Stimulated activated naive CD8-positive, alpha-beta T cell treated with anti-CD3 and anti-CD28 coated beads, Interleukin-15, amount 100 ng/mL, for 72 hours (primary cell): Measurements from ENCODE around the gene C2orf49.
A peak's percentile ranks its signal among the peaks of the same experiment; 100 is the strongest.

Experiments
- ATAC-seq: fragments of 150-1000 bp; cut with Tn5 transposase; 2 replicates; pipeline ENCODE4 v1.10.0; 2021; ENCODE audit warnings: mild to moderate bottlenecking, moderate library complexity
- DNase-seq, 2 donors: peaks; one replicate each; pipeline ENCODE4 v3.0.0; 2021 to 2022
- H3K27ac Mint-ChIP-seq, 2 donors: one replicate each; pipeline ENCODE4 v1.8.0; 2022; ENCODE audit warnings: mild to moderate bottlenecking in 2 of 2, mixed read lengths in 2 of 2, moderate library complexity in 2 of 2
- H3K27me3 Mint-ChIP-seq: one replicate; pipeline ENCODE4 v1.8.0; 2022; ENCODE audit warnings: mixed read lengths
- H3K4me1 Mint-ChIP-seq: one replicate; pipeline ENCODE4 v1.8.0; 2022; ENCODE audit warnings: mild to moderate bottlenecking, mixed read lengths
- H3K4me3 Mint-ChIP-seq, 2 donors: one replicate each; pipeline ENCODE4 v1.8.0; 2022; ENCODE audit warnings: mild to moderate bottlenecking in 2 of 2, mixed read lengths in 2 of 2, moderate library complexity in 1 of 2
- H3K9me3 Mint-ChIP-seq, 2 donors: one replicate each; pipeline ENCODE4 v1.8.0; 2022; ENCODE audit warnings: mixed read lengths in 2 of 2

C2orf49 gene

GRCh38 chr2:105368759-105369408, 31.5 kb downstream of the C2orf49 start:
- ATAC-seq (no peak), DNase-seq (no peak)
- H3K4me1 Mint-ChIP-seq: peaks cover 12% of the 10 kb centered on the region
- H3K9me3 Mint-ChIP-seq: no peaks in the 10 kb centered on the region
- H3K4me3 Mint-ChIP-seq: no peak overlapping the region
- peaks cover 9% of the 10 kb centered on the region for H3K27me3 Mint-ChIP-seq
- no peak overlapping the region for H3K27ac Mint-ChIP-seq

GRCh38 chr2:105369777-105370690, 32.7 kb downstream of the C2orf49 start:
- ATAC-seq: peak; percentile 98
- H3K27ac Mint-ChIP-seq: peak overlapping the region in 1 of 2 donors; percentile 10
- H3K4me1 Mint-ChIP-seq: peaks cover 12% of the 10 kb centered on the region
- DNase-seq: peak; percentile 77 to 85
- H3K27me3 Mint-ChIP-seq: peaks cover 9% of the 10 kb centered on the region
- no peaks in the 10 kb centered on the region for H3K9me3 Mint-ChIP-seq
- H3K4me3 Mint-ChIP-seq: peak overlapping the region; percentile 53 to 54

GRCh38 chr2:105371156-105371555, 33.8 kb downstream of the C2orf49 start:
- H3K27ac Mint-ChIP-seq: no peak overlapping the region
- no peaks in the 10 kb centered on the region for H3K9me3 Mint-ChIP-seq
- peaks cover 12% of the 10 kb centered on the region for H3K4me1 Mint-ChIP-seq
- no peak overlapping the region for H3K4me3 Mint-ChIP-seq
- H3K27me3 Mint-ChIP-seq: peaks cover 9% of the 10 kb centered on the region
- ATAC-seq: no peak
- DNase-seq: no peak

- Mint-ChIP-seq H3K4me1 (peaks cover 12% of the 10 kb centered on the region), H3K27me3 (peaks cover 9% of the 10 kb centered on the region), H3K9me3 (no peaks in the 10 kb centered on the region), H3K4me3 (no peak overlapping the region), H3K27ac (no peak overlapping the region)
- no peak for ATAC-seq
- DNase-seq: no peak
Measured at GRCh38 chr2:105371810-105372209, 34.5 kb downstream of the C2orf49 start.

- no peak overlapping the region for H3K27ac Mint-ChIP-seq
- H3K9me3 Mint-ChIP-seq: no peaks in the 10 kb centered on the region
- no peak for ATAC-seq
- H3K4me3 Mint-ChIP-seq: no peak overlapping the region
- no peak for DNase-seq
- peaks cover 9% of the 10 kb centered on the region for H3K27me3 Mint-ChIP-seq
- H3K4me1 Mint-ChIP-seq: peaks cover 12% of the 10 kb centered on the region
Measured at GRCh38 chr2:105373344-105373781, 36.0 kb downstream of the C2orf49 start.

GRCh38 chr2:105373895-105374401, 36.6 kb downstream of the C2orf49 start:
- H3K27ac Mint-ChIP-seq: peak overlapping the region; percentile 77 to 79
- H3K4me1 Mint-ChIP-seq: peaks cover 12% of the 10 kb centered on the region
- DNase-seq: no peak
- peak overlapping the region; percentile 32 to 43 for H3K4me3 Mint-ChIP-seq
- no peaks in the 10 kb centered on the region for H3K9me3 Mint-ChIP-seq
- peak; percentile 19 for ATAC-seq
- peaks cover 9% of the 10 kb centered on the region for H3K27me3 Mint-ChIP-seq

GRCh38 chr2:105375001-105375561, 37.7 kb downstream of the C2orf49 start:
- H3K4me3 Mint-ChIP-seq: no peak overlapping the region
- peaks cover 3% of the 10 kb centered on the region for H3K4me1 Mint-ChIP-seq
- no peaks in the 10 kb centered on the region for H3K9me3 Mint-ChIP-seq
- no peak for DNase-seq
- ATAC-seq: no peak
- peaks cover 1% of the 10 kb centered on the region for H3K27me3 Mint-ChIP-seq
- no peak overlapping the region for H3K27ac Mint-ChIP-seq

- Mint-ChIP-seq H3K4me3 (no peak overlapping the region), H3K4me1 (no peaks in the 10 kb centered on the region), H3K27ac (no peak overlapping the region), H3K27me3 (no peaks in the 10 kb centered on the region), H3K9me3 (no peaks in the 10 kb centered on the region)
- DNase-seq (no peak), ATAC-seq (no peak)
Measured at GRCh38 chr2:105376010-105376409, 38.7 kb downstream of the C2orf49 start.

- no peaks in the 10 kb centered on the region for H3K27me3 Mint-ChIP-seq
- H3K9me3 Mint-ChIP-seq: no peaks in the 10 kb centered on the region
- DNase-seq (no peak), ATAC-seq (no peak)
- no peaks in the 10 kb centered on the region for H3K4me1 Mint-ChIP-seq
- no peak overlapping the region for H3K4me3 Mint-ChIP-seq
- no peak overlapping the region for H3K27ac Mint-ChIP-seq
Measured at GRCh38 chr2:105376789-105377240, 39.5 kb downstream of the C2orf49 start.

- DNase-seq (no peak), ATAC-seq (no peak)
- Mint-ChIP-seq H3K27ac (no peak overlapping the region), H3K27me3 (no peaks in the 10 kb centered on the region), H3K4me3 (no peak overlapping the region), H3K4me1 (no peaks in the 10 kb centered on the region), H3K9me3 (no peaks in the 10 kb centered on the region)
Measured at GRCh38 chr2:105377871-105378270, 40.5 kb downstream of the C2orf49 start.

GRCh38 chr2:105378276-105378840, 41.0 kb downstream of the C2orf49 start:
- DNase-seq (no peak), ATAC-seq (no peak)
- Mint-ChIP-seq H3K27me3 (no peaks in the 10 kb centered on the region), H3K9me3 (no peaks in the 10 kb centered on the region), H3K4me1 (no peaks in the 10 kb centered on the region), H3K27ac (no peak overlapping the region), H3K4me3 (no peak overlapping the region)

GRCh38 chr2:105378921-105379383, 41.6 kb downstream of the C2orf49 start:
- Mint-ChIP-seq H3K4me3 (no peak overlapping the region), H3K27ac (no peak overlapping the region), H3K27me3 (no peaks in the 10 kb centered on the region), H3K4me1 (no peaks in the 10 kb centered on the region), H3K9me3 (no peaks in the 10 kb centered on the region)
- ATAC-seq: no peak
- no peak for DNase-seq

GRCh38 chr2:105379741-105380186, 42.4 kb downstream of the C2orf49 start:
- no peaks in the 10 kb centered on the region for H3K9me3 Mint-ChIP-seq
- H3K4me1 Mint-ChIP-seq: no peaks in the 10 kb centered on the region
- H3K27ac Mint-ChIP-seq: no peak overlapping the region
- ATAC-seq (no peak), DNase-seq (no peak)
- H3K4me3 Mint-ChIP-seq: no peak overlapping the region
- no peaks in the 10 kb centered on the region for H3K27me3 Mint-ChIP-seq

- H3K9me3 Mint-ChIP-seq: no peaks in the 10 kb centered on the region
- DNase-seq (no peak), ATAC-seq (no peak)
- H3K27me3 Mint-ChIP-seq: no peaks in the 10 kb centered on the region
- H3K4me1 Mint-ChIP-seq: no peaks in the 10 kb centered on the region
- no peak overlapping the region for H3K27ac Mint-ChIP-seq
- no peak overlapping the region for H3K4me3 Mint-ChIP-seq
Measured at GRCh38 chr2:105380432-105381100, 43.2 kb downstream of the C2orf49 start.
